C4-2B (cell line): ENCODE measurements around the gene SREBF2.
A peak's percentile ranks its signal among the peaks of the same experiment; 100 is the strongest.

Source experiments
- H3K27ac ChIP-seq: fragments of 450-650 bp; 2 replicates; pipeline ENCODE4 v1.5.1; 2017
- CTCF ChIP-seq: fragments of 450-650 bp; conservative IDR thresholded peaks from 2 replicates; pipeline ENCODE4 v1.5.1; 2017; ENCODE audit warnings: mild to moderate bottlenecking
- ZFX ChIP-seq: fragments of 450-650 bp; IDR thresholded peaks from 2 replicates; pipeline ENCODE4 v1.6.1; 2017

The SREBF2 gene

GRCh38 chr22:41900652-41901312 is 67.9 kb downstream of the SREBF2 start:
- no peak overlapping the region for H3K27ac ChIP-seq
- no peak for TF ChIP-seq ZFX
- no peak for TF ChIP-seq CTCF

GRCh38 chr22:41902016-41902415 is 69.1 kb downstream of the SREBF2 start:
- TF ChIP-seq ZFX (no peak), CTCF (no peak)
- peak overlapping the region; percentile 71 for H3K27ac ChIP-seq

- H3K27ac ChIP-seq, result peak overlapping the region; percentile 71
- TF ChIP-seq CTCF (no peak), ZFX (no peak)
These were observed 70.1 kb downstream of the SREBF2 start for GRCh38 chr22:41902932-41903421.

GRCh38 chr22:41904450-41905410 is 71.8 kb downstream of the SREBF2 start:
- TF ChIP-seq CTCF (no peak), ZFX (no peak)
- H3K27ac ChIP-seq, result 0 out of 2 replicates have a peak overlapping the region, but pooled peaks have one; percentile 71

- TF ChIP-seq ZFX (no peak), CTCF (no peak)
- no peak overlapping the region for H3K27ac ChIP-seq
These were observed 72.7 kb downstream of the SREBF2 start for GRCh38 chr22:41905411-41906202.

GRCh38 chr22:41906822-41907221 is 73.9 kb downstream of the SREBF2 start:
- no peak for TF ChIP-seq CTCF
- TF ChIP-seq ZFX, result no peak
- H3K27ac ChIP-seq, result no peak overlapping the region
